CMK (cell line): ENCODE results near the gene FCN2.

ENCODE experiments used
- DNase-seq: peaks from one replicate; pipeline ENCODE4 v3.0.0-alpha.2; 2010; ENCODE audit warnings: low read depth

The FCN2 gene

DNA sequence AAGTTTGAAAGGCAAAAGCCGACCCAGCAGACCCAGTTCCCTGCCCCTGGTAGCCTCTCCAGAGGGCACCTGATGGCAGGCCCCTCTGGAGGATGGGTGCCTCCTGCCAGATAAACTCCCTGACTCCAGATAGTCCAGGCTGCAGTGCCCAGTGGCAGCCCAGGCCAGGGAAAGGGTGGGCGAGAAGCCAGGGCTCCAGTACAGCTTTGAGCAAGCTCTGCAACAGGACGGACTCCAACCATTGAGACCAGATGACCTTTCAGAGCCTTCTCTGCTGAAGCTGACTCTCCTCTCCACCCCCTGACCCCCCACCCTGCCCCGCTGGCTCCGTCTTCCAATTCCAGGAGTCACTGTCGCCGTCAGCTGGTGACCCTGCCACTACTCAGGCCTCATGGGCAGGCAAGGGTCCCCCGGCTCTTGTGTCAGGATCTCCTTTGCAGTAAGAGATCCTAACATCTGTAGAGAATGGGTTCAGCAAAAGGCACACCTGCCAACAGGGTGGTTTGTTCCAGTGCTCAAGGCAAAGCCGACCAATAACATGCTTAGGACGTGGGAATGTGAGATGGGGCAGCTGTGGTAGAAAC is 52.6 kb downstream of the FCN2 start:
- DNase-seq = no peak

DNA sequence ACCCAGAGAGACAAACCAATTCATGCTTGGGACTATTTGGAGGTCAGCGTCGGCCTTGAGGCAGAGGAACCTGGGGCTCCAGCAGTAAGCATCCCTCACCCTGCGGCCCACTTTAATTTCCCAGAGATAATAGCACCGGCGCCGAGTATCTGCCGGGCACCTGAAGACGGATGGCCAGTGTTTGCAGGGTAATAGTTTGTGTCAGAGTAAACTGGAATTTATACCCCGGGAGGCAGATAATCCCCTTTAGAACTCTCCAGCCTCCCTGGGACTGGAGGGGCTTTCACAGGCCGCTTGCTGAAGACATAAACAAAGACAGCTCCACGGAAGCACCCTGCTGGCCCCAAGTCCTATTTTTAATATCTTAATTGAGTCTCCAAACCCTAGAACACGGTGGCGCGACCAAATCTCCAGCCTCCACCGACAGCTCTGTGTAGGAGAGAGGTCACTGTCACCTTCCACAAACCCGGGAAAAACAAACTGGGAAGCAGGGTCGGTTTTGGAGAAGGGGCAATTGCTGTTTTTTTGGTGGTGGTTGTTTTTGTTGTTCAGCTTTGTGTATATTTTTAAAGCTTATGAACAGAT is 54.5 kb downstream of the FCN2 start:
- no peak for DNase-seq

DNA sequence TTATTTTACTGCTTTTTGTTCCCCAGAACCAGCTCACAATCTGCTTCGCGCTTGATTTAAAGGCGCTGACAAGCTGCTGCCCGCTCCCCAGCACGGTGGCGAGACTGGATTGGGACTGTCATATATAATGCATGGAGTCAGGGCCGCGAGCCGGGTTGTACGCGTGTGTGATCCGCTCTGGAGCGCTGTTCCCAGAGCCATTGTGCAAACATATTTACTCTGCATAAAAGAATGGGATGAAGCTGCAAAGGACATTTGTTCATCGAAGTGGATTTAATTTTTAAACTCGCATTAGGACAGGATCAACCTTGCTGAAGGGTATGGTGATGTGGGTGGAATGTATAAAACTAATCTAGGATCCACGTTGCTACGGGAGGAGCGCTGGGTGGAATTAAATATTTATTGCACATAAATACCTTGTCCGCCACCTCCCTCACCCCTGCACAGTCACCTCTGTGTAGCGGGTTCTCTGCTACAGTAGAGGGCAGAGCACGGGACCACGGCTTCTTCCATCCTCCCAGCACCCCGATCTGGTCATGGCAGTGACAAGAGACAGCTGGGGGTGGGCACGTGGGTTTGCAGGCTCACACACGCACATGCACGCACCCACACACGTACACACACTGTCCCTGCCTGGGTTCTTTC is 55.2 kb downstream of the FCN2 start:
- no peak for DNase-seq

DNA sequence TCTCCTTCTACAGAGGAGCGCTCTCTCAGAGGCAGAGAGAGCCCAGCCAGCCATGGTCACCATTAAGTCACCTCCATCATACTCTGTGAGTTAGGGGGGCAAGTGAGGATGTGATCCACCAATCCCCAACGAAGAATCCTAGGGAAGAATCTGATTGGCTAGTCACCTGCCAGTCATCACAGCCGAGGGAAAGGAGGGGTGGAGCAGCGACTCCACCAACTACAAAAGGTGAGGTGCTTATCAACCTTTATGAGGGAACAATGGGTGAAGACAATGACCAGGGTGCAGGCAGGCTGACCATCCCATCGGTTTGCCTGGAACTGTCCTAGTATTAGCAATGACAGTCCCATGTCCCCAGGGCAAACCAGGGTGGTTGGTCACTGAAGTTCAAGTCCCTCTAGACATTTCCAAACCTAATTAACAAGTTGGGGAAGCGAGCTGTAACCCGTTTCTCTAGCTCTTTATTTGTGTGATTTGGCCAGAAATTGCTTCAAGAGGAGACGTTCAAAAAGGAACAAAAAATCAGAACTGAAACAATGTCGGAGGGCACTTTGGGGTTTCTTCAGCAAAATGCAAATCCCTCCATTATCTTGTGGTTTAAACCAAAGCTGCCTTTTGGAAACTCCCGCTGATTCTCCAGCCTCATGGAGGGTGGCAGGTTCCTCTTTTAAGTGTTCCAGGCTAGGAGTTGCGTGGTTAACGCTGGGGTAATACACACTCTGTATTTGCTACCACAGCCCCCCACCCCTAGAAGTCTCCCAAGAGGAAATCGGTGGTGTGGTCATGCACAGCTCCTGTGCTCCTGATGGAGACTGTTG is 55.9 kb downstream of the FCN2 start:
- DNase-seq = no peak
